Glomerular visceral epithelial cell (primary cell): ENCODE measurements around the gene RTN1.
A peak's percentile ranks its signal among the peaks of the same experiment; 100 is the strongest.
"Not testable (repeated sequence)": the region's sequence is repeated elsewhere in the genome, so short reads cannot be mapped to it uniquely, and the experiment has no call there.

ENCODE experiments used
- DNase-seq: peaks from one replicate; pipeline ENCODE4 v3.0.0-alpha.2; 2016; ENCODE audit errors: extremely low spot score

RTN1 gene

GRCh38 chr14:59705245-59705644 is 165.3 kb downstream of the RTN1 start:
- no peak for DNase-seq

- no peak for DNase-seq
Observed at GRCh38 chr14:59704054-59704645, 166.4 kb downstream of the RTN1 start.

- no peak for DNase-seq
Observed at GRCh38 chr14:59699442-59699841, 171.1 kb downstream of the RTN1 start.

GRCh38 chr14:59698793-59699192 is 171.8 kb downstream of the RTN1 start:
- DNase-seq: no peak

- no peak for DNase-seq
Observed at GRCh38 chr14:59695198-59695597, 175.4 kb downstream of the RTN1 start.

GRCh38 chr14:59691266-59691665 is 179.3 kb downstream of the RTN1 start:
- no peak for DNase-seq

- no peak for DNase-seq
Observed at GRCh38 chr14:59690426-59690825, 180.2 kb downstream of the RTN1 start.

GRCh38 chr14:59688224-59689170 is 182.1 kb downstream of the RTN1 start:
- peak; percentile 41 for DNase-seq

GRCh38 chr14:59687663-59688062 is 182.9 kb downstream of the RTN1 start:
- DNase-seq: no peak

- DNase-seq: no peak
Observed at GRCh38 chr14:59679872-59680271, 190.7 kb downstream of the RTN1 start.

GRCh38 chr14:59678352-59678751 is 192.2 kb downstream of the RTN1 start:
- no peak for DNase-seq

GRCh38 chr14:59677771-59678231 is 192.8 kb downstream of the RTN1 start:
- DNase-seq: no peak

- DNase-seq: no peak
Observed at GRCh38 chr14:59675394-59675793, 195.2 kb downstream of the RTN1 start.

GRCh38 chr14:59664741-59665140 is 205.8 kb downstream of the RTN1 start:
- no peak for DNase-seq

- DNase-seq: no peak
Observed at GRCh38 chr14:59657769-59658168, 212.8 kb downstream of the RTN1 start.

GRCh38 chr14:59656473-59656872 is 214.1 kb downstream of the RTN1 start:
- no peak for DNase-seq

GRCh38 chr14:59654131-59654530 is 216.4 kb downstream of the RTN1 start:
- not testable (repeated sequence) for DNase-seq

- DNase-seq: not testable (repeated sequence)
Observed at GRCh38 chr14:59646832-59647231, 223.7 kb downstream of the RTN1 start.

- no peak for DNase-seq
Observed at GRCh38 chr14:59638885-59639284, 231.7 kb downstream of the RTN1 start.

GRCh38 chr14:59634617-59635016 is 236.0 kb downstream of the RTN1 start:
- no peak for DNase-seq

GRCh38 chr14:59633486-59633885 is 237.1 kb downstream of the RTN1 start:
- no peak for DNase-seq

- no peak for DNase-seq
Observed at GRCh38 chr14:59632381-59632780, 238.2 kb downstream of the RTN1 start.

- DNase-seq: no peak
Observed at GRCh38 chr14:59631237-59631636, 239.3 kb downstream of the RTN1 start.
